DMS114 treated with DMSO at 0.1 percent for 48 hours (cell line): Measurements from ENCODE around the gene CREBL2.

Experiments used
- DNase-seq: peaks from one replicate; lab custom pipeline; 2025; ENCODE audit not compliant: unreplicated experiment; lab: John Stamatoyannopoulos, UW

CREBL2 gene

DNA sequence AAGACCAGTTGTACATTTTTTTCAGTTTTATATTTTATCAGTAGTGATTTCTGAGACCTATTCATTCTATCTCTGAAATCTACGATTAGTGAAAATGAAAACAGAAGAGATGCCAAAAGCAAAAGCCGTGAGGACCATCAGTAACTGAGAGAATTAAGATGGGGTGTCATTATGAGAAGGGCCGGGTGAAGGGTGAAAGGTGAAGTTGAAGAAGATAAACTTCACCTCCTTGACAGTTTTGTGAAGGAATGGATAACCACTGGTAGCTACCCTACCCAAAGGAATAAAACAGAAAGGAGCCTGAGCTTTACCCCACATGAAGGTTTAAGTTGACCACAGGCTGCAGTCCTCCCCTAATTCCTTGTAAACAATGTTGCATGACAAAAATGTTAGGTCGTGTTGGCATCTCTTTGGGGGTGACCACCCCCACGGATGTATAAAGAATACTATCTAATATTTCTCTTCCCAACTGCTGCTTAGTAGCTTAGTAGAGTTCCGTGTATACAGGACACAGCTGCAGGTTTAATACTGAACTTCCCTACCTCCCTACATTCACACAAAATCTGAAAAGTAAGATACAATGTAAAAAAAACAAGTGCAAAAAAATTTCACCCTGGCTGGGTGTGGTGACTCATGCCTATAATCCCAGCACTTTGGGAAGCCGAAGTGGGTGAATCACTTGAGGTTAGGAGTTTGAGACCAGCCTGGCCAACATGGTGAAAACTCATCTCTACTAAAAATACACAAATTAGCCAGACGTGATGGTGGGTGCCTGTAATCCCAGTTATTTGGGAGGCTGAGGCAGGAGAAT, 60.4 kb downstream of the CREBL2 start:
- DNase-seq = no peak

DNA sequence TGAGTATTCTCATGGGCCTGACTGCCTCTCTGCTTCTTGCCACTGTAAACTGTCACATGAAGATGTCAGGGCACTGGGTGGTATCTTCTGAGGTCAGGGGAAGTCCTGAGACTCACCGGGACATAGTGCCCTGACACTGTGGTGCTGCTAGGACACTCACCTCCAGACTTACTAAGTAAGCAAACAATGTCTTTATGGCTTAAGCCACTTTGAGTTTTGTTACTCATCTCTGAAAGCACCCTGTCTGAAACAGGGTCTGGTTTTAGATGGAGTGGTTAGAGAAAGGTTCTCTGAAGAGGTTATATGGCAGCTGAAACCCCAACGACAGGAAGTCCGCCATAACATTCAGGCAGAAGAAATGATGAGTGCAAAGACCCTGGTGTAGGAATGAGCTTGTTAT, 61.6 kb downstream of the CREBL2 start:
- no peak for DNase-seq

DNA sequence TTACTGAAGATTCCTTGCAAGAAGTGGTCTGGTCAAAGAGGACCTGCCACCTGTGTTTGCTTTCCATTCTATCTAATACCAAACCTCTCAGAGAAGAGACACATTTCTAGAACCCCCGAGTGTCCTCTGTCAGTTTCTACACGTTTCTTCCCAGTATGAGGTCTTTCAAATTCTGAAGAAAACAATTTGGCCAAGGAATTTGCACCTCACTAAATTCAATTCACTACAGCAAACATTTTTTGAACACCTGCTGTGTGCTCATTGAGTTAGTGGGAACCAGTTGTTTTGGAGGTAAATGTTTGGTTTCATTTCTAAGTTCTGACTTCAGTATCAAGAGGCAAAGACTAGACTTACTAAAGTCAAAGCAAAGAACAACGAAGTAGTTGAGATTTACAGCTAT, 64.9 kb downstream of the CREBL2 start:
- DNase-seq = no peak

DNA sequence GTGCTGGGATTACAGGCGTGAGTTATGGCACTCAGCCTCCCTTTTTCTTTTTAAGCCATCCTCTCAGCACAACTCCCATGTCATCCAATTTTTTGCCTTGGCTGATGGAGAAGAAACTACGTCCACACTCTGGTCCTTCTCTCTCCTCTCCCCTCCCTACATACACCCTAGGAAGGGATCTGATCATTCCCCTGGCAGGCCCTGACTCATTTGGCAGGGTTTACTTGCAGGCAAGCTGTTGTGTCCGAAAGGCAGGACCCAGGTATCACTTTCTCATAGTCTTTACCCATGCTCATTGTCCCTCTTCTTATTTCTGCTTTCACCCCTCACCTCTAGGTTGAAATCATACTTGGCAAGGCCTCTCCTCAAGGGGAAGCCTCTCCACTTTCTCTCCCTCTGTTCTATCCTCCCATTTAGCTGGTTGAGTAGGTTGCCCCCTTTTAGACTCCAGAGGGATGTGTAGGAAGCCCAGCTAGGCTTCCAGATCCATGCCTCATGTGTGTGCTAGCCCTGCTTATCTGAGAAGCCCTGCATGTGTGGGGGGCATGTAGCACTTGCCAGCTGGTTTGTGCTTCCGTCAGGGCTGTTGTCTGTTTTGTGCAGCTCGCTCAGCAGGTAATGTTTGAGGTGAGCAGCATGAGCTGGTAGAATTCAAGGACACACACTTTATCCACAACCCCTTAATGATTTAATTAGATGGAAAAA, 69.5 kb downstream of the CREBL2 start:
- no peak for DNase-seq

DNA sequence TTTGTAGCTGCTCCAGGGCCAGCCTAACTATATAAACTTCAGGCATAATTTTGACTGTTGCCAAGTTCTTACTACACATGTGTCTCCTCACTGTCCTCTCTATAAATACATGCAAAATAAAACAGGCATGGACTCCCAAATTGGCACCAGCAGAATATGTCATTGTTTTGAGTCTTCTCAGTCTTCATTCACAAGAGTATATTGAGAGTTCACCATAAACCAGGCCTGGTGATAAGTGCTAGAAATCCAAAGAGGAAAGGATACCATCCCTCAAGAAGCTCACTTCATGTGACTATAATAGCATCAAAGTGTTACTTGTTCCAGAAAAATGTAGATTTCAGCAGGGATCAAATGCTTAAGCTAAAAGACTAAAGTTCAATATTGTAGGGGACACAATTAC, 70.6 kb downstream of the CREBL2 start:
- DNase-seq = no peak

DNA sequence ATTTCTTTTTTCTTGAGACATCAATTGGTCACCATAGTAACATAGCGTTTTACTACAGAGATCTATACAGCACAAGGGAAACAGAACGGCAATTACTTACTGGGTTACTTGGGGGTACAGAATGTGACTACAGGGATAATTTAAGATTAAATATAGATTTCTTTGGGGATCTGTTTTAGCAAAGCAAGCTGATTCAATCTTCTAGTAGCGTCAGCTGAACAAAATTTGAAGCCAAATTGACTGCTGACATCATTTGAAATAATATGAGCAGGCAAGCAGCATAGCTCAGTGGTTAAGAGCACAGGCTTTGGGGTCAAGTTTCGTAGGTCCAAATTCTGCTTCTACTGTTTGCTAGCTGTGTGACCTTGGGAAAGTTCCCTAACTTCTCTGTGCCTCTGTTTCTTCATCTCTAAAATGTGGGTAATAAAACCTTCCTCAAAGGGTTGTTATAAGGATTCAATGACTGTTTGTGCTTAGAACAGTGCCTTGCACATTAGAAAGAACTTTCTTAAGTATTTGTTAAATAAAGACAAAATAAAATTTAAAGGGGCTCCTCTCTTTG, 71.5 kb downstream of the CREBL2 start:
- DNase-seq = no peak

DNA sequence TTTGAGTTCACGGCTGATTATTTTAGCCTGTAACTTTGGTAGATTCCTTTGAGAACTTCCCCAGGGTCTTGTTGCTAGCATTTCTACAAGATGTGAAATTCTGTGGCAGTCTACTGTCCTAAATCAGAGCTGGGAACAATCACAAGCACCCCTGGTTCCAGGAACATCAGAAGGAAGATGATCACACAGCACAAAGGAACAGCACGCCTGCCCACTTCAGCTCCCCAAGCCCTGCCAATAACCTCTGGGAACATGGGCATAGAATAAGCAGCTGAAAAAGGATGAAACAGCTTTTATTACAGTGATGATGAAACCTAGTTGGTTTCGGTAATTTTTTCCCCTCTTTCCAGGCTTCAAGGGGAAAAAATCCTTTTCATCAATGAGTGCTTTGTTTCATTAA, 72.0 kb downstream of the CREBL2 start:
- DNase-seq = no peak

DNA sequence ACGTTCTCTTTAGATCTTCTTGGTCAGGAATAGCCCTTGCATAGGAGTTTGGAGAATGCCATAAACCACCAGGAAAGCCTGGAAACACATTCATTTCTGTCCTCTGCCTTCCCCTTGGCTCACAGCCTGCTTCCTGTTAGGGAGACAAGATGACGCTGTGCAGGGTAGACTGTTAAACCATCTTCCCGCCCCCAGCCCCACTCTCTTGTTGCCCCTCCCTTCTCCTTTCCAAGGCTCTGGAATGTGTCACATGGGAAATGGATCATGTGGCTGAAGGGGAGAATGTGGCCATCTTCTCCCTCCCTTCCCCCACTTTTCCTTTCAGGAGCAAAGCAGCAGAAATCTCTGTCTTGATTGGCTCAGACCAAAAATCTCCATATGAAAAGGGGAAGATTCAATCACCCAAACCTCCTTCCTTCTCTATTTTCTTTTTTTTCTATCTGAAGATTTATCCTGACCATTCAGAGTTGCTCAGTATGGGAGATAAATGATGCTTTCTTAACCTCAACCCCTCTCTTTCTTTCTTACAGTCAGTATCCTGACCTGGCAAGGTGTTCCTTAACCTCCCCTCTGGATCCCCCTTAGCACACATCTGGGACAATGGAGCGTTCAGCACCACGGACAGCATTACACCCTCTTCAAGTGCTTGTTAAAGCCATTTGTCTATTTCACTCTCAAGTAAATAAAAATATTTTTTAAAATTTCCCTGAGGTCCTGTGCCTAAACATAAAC, 72.9 kb downstream of the CREBL2 start:
- no peak for DNase-seq

DNA sequence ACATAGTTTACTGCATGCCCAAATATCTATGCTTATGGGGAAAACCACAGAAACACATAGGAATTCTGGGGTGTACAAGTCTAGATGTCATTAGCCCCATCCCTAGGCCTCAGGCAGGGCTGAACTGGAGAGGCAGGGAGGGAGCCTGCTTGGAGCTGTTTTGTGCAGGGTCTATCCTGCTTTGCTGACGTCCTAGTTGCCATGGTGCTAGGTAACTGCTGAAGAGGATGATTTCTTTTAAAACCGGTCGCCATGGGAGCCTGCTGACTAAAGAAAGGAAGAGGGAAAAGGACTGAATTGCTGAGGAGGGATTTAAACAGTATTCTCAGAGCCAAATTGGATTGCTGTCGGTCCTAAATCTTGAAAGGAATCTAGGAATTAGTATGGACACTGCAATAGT, 73.6 kb downstream of the CREBL2 start:
- no peak for DNase-seq

DNA sequence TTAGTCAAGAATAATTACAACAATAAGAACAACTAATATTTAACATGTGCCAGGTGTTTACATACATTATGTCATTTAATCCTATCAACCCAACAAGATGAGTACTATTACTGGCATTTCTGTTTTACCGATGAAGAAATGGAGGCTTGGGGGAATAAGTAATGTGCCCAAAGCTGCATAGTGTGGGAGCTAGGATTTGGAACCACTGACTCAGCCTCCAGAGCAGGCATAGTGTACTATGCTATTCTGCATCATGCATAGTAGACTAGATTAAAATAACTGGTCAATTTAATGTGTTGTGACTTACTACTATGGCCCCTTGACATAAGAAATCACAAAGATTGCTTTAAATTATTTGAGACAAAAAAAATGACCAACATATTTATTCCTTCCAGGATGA, 74.8 kb downstream of the CREBL2 start:
- no peak for DNase-seq

DNA sequence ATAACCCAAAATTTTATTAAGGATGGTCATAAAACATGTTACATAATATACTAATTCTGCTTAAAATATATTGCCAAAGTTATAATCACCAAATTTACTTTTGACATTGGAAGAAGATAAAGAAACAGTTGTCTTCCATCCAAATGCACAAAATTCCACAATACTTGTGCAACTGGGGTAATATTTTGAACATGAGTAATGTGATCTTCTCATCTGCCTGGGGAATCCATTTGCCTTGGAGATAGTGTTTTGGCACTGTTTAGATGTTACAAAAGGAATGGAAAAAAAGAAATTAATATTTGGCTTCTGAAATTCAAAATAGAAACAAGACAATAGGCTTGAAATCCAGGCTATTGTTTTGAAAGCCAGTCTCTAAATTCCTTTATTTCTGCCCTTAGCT, 75.2 kb downstream of the CREBL2 start:
- DNase-seq = no peak

DNA sequence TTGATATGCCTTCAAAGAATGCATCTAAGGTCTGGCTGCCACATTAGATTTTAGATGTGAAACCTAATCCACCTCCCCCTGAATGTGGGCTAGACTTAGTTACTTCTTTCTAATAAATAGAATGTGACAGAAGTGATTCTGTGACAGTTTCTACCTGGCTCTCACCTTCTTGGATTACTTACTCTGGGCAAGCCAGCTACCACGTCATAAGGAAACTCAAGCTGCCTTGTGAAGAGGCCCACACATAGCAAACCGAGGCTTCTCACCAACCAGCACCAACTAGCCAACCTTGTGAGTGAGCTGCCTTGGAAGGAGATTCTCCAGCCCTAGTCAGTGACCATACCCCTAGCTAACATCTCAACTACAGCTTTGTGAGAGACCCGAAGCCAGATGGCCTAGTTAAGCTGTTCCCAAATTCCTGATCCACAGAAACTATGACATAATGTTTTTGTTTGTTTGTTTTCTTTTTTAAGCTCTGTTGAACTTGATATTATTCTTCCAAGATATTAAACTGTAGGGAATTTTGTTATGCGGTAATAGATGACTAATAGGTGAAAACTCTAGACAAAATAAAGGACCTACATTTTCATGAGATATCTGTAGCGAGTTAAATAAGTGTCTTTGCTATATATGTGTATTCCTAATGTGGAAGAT, 78.1 kb downstream of the CREBL2 start:
- no peak for DNase-seq

DNA sequence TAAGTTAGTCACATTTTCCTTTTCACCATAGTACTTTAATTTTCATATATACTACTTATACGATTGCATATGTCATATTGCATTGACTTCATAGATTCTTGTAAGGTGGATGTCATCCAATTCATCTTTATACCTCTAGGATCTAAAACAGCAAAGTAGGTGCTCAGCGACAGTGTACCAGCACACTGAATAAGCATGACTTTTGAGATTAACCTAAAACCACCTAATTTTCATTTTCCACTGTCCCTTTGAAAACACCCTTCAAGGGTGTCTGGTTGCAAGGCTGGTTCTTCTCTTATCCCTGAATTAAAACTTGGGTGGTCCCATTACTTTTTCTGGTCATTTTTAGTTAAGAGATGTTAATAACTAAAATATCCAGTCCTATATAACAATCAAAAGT, 79.9 kb downstream of the CREBL2 start:
- DNase-seq = no peak

DNA sequence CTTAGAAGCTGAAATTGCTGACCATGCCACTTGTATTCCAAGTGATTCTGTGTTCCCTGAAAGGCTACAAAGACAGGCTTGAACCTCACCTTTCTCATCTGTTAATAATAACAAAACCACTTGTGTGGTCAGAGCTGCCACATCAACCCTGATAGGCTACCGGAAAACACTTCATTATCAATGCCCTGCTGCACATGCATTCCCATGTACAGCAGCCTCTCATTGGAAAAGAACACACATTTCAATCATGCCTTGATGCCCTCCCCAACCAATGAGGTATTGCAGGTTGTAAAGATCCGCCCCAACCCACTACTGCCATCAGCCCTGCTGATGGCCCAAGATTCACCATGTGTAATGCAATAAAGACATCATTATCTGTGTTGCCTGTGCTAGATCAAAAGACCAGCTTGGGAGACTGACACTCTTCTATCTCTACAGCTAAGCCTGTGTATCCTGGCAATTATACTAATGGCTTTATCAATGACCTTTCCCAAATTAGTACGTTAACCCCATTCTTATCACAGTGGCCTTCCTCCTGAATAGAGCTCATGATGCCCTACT, 81.5 kb downstream of the CREBL2 start:
- DNase-seq = no peak
